GM23248 (cell line): ENCODE data around the gene DDOST.

Source experiments
- EZH2 ChIP-seq: fragments of 200-600 bp; sonication (generic); IDR thresholded peaks from 2 replicates; pipeline ENCODE4 v1.6.1; 2018; ENCODE audit warnings: antibody characterized with exemption, mild to moderate bottlenecking; ENCODE audit not compliant: insufficient read depth, poor library complexity, severe bottlenecking
- EZH2phosphoT487 ChIP-seq: fragments of 200-600 bp; sonication (generic); IDR thresholded peaks from 2 replicates; pipeline ENCODE4 v1.6.1; 2018; ENCODE audit warnings: antibody characterized with exemption, moderate library complexity, mild to moderate bottlenecking, low read depth; ENCODE audit not compliant: insufficient read depth

GRCh38 chr1:20682571-20683236, 21.5 kb upstream of the DDOST start:
- no peak for TF ChIP-seq EZH2
- no peak for TF ChIP-seq EZH2phosphoT487
